WTC11 (cell line): ENCODE data around the gene EPHA2. TPM values are rescaled to one million over a fixed set of nuclear protein-coding genes. Genes with fewer than 3 reads are reported as not detected.

Experiments used
- ATAC-seq: fragments of 200-7000 bp; cut with Tn5 transposase; 2 replicates; pipeline ENCODE4 v1.10.0; 2021; ENCODE audit warnings: mild to moderate bottlenecking, moderate library complexity
- CTCF ChIA-PET: fragments of 300-600 bp; sonication (Branson Sonifier 250); formaldehyde crosslinking; loops from one replicate; lab custom pipeline; 2021; ENCODE audit warnings: antibody characterized with exemption; lab: Charles Lee
- POLR2A ChIA-PET: fragments of 350-600 bp; sonication (Branson Sonifier 250); formaldehyde crosslinking; loops from one replicate; lab custom pipeline; 2021; ENCODE audit warnings: antibody characterized with exemption; lab: Charles Lee
- DNase-seq: peaks from one replicate; pipeline ENCODE4 v3.0.0; 2021; ENCODE audit warnings: low spot score
- H3K27ac Mint-ChIP-seq: 2 replicates; pipeline ENCODE4 v1.8.0; 2021; ENCODE audit warnings: mixed read lengths
- H3K27me3 Mint-ChIP-seq: 2 replicates; pipeline ENCODE4 v1.8.0; 2021; ENCODE audit warnings: low read depth, mild to moderate bottlenecking, moderate library complexity, mixed read lengths
- H3K36me3 Mint-ChIP-seq: 2 replicates; pipeline ENCODE4 v1.8.0; 2021; ENCODE audit warnings: mixed read lengths
- H3K4me1 Mint-ChIP-seq: 2 replicates; pipeline ENCODE4 v1.8.0; 2022; ENCODE audit warnings: mixed read lengths
- H3K4me3 Mint-ChIP-seq: 2 replicates; pipeline ENCODE4 v1.8.0; 2021; ENCODE audit warnings: mild to moderate bottlenecking, moderate library complexity, mixed read lengths
- H3K9me3 Mint-ChIP-seq: 2 replicates; pipeline ENCODE4 v1.8.0; 2021; ENCODE audit warnings: mixed read lengths
- CREM ChIP-seq: sonication (generic); formaldehyde crosslinking; IDR thresholded peaks from 2 replicates; pipeline ENCODE4 v1.8.1; 2022; ENCODE audit warnings: mild to moderate bottlenecking, missing genetic modification reagents, moderate library complexity
- GABPB1 ChIP-seq: sonication (generic); formaldehyde crosslinking; IDR thresholded peaks from 2 replicates; pipeline ENCODE4 v1.8.1; 2023; ENCODE audit warnings: mild to moderate bottlenecking, missing genetic modification reagents
- JUN ChIP-seq: sonication (generic); formaldehyde crosslinking; IDR thresholded peaks from 2 replicates; pipeline ENCODE4 v1.8.0; 2023; ENCODE audit warnings: mild to moderate bottlenecking, missing genetic modification reagents
- NFE2L1 ChIP-seq: sonication (generic); formaldehyde crosslinking; IDR thresholded peaks from 2 replicates; pipeline ENCODE4 v1.8.1; 2023; ENCODE audit warnings: missing genetic modification reagents
- OVOL2 ChIP-seq: fragments of 250-450 bp; sonication (Bioruptor Pico); IDR thresholded peaks from 2 replicates; pipeline ENCODE4 v1.9.0; 2021; ENCODE audit warnings: mild to moderate bottlenecking, borderline replicate concordance
- SMAD3 ChIP-seq: sonication (generic); formaldehyde crosslinking; IDR thresholded peaks from 2 replicates; pipeline ENCODE4 v1.8.0; 2022; ENCODE audit warnings: missing genetic modification reagents, mild to moderate bottlenecking, borderline replicate concordance
- SMAD4 ChIP-seq: sonication (generic); formaldehyde crosslinking; IDR thresholded peaks from 2 replicates; pipeline ENCODE4 v1.8.0; 2022; ENCODE audit warnings: mild to moderate bottlenecking, missing genetic modification reagents
- TEAD4 ChIP-seq: sonication (generic); formaldehyde crosslinking; IDR thresholded peaks from 2 replicates; pipeline ENCODE4 v1.8.0; 2022; ENCODE audit warnings: mild to moderate bottlenecking, missing genetic modification reagents
- ZBTB21 ChIP-seq: sonication (generic); formaldehyde crosslinking; IDR thresholded peaks from 2 replicates; pipeline ENCODE4 v1.8.1; 2023; ENCODE audit warnings: mild to moderate bottlenecking, missing genetic modification reagents, borderline replicate concordance
- ZNF396 ChIP-seq: fragments of 250-450 bp; sonication (Bioruptor Pico); IDR thresholded peaks from 2 replicates; pipeline ENCODE4 v1.8.0; 2021; ENCODE audit warnings: mild to moderate bottlenecking, moderate library complexity, borderline replicate concordance
- ZNF423 ChIP-seq: fragments of 250-450 bp; sonication (Bioruptor Pico); IDR thresholded peaks from 2 replicates; pipeline ENCODE4 v2.1.2; 2022; ENCODE audit warnings: mild to moderate bottlenecking, moderate library complexity
- total RNA-seq: library from RNA; stranded (reverse); gene quantifications from 3 replicates; pipeline ENCODE4 v1.2.3, GENCODE V29; 2021
- TF ChIP-seq, protein P1 (sequence below): sonication (generic); formaldehyde crosslinking; IDR thresholded peaks from 2 replicates; pipeline ENCODE4 v1.8.0; 2023; ENCODE audit warnings: mild to moderate bottlenecking, missing genetic modification reagents
- TF ChIP-seq, protein P2 (sequence below): sonication (generic); formaldehyde crosslinking; IDR thresholded peaks from 2 replicates; pipeline ENCODE4 v1.8.1; 2022; ENCODE audit warnings: low read depth, missing genetic modification reagents, borderline replicate concordance
- TF ChIP-seq, protein P3 (sequence below): sonication (generic); formaldehyde crosslinking; IDR thresholded peaks from 2 replicates; pipeline ENCODE4 v1.8.1; 2023; ENCODE audit warnings: mild to moderate bottlenecking, missing genetic modification reagents
- TF ChIP-seq, protein P4 (sequence below): sonication (generic); formaldehyde crosslinking; IDR thresholded peaks from 2 replicates; pipeline ENCODE4 v1.8.0; 2022; ENCODE audit warnings: mild to moderate bottlenecking, missing genetic modification reagents
- TF ChIP-seq, protein P5 (sequence below): sonication (generic); formaldehyde crosslinking; IDR thresholded peaks from 2 replicates; pipeline ENCODE4 v1.8.0; 2022; ENCODE audit warnings: mild to moderate bottlenecking, missing genetic modification reagents

Gene EPHA2
- total RNA-seq, 1 experiment from 2014 or later = 44.4 TPM

DNA sequence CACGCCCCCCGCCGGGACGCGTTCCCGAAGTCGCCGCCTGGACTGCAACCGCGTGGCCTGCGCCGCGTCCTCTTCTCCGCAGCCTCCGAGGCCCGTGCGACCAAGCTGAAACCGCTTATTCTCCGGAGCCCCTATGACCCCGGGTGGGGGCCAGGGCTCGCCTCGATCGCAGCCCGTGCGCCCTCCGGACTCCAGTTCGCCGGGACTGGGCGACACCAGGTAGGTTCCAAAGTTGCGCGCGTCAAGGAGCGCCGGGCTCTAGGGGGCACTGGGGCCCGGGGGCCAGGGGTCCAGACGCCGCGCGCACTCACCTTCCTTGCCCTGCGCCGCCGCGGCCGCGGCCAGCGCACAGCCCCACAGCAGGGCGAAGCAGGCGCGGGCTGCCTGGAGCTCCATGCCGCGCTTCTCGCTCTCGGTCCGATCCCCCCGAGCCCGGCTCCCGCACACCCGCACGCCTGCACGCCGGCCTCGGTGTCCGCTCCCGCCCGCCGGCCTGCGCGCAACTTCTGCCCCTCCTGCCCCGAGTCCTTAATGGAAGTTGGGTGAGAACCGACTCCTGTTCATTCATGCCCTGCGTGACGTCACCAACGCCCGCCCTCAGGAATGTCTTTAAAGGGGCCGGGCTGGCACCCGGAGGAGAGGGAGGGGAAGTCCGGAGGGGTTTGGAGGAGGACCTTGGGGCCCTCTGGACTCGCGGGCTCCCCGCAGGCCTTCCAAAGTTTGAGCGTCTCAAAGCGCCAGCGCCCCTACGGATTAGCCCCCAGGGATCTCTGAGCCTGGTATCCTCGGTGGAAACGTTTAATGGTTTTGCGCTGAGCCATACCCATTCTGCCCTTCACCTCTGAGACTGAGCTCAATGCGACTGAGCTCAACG is at the start of gene EPHA2 (continued):
- TF ChIP-seq SMAD3 (CRISPR knock-in tag) (peak; percentile 42; the same call in 1 of the 2 replicates), ZNF423 (no peak), OVOL2 (no peak), NFE2L1 (CRISPR knock-in tag) (no peak), CREM (CRISPR knock-in tag) (peak; percentile 92), SMAD4 (CRISPR knock-in tag) (no peak), GABPB1 (CRISPR knock-in tag) (no peak), TEAD4 (CRISPR knock-in tag) (0 out of 2 replicates have a peak, but pooled peaks have one; percentile 42), ZNF396 (CRISPR knock-in tag) (no peak)
- TF ChIP-seq, protein P1, sequence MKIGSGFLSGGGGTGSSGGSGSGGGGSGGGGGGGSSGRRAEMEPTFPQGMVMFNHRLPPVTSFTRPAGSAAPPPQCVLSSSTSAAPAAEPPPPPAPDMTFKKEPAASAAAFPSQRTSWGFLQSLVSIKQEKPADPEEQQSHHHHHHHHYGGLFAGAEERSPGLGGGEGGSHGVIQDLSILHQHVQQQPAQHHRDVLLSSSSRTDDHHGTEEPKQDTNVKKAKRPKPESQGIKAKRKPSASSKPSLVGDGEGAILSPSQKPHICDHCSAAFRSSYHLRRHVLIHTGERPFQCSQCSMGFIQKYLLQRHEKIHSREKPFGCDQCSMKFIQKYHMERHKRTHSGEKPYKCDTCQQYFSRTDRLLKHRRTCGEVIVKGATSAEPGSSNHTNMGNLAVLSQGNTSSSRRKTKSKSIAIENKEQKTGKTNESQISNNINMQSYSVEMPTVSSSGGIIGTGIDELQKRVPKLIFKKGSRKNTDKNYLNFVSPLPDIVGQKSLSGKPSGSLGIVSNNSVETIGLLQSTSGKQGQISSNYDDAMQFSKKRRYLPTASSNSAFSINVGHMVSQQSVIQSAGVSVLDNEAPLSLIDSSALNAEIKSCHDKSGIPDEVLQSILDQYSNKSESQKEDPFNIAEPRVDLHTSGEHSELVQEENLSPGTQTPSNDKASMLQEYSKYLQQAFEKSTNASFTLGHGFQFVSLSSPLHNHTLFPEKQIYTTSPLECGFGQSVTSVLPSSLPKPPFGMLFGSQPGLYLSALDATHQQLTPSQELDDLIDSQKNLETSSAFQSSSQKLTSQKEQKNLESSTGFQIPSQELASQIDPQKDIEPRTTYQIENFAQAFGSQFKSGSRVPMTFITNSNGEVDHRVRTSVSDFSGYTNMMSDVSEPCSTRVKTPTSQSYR (CRISPR knock-in tag) = 0 out of 2 replicates have a peak, but pooled peaks have one; percentile 16
- TF ChIP-seq, protein P2, sequence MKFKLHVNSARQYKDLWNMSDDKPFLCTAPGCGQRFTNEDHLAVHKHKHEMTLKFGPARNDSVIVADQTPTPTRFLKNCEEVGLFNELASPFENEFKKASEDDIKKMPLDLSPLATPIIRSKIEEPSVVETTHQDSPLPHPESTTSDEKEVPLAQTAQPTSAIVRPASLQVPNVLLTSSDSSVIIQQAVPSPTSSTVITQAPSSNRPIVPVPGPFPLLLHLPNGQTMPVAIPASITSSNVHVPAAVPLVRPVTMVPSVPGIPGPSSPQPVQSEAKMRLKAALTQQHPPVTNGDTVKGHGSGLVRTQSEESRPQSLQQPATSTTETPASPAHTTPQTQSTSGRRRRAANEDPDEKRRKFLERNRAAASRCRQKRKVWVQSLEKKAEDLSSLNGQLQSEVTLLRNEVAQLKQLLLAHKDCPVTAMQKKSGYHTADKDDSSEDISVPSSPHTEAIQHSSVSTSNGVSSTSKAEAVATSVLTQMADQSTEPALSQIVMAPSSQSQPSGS (CRISPR knock-in tag) = no peak
- TF ChIP-seq, protein P3, sequence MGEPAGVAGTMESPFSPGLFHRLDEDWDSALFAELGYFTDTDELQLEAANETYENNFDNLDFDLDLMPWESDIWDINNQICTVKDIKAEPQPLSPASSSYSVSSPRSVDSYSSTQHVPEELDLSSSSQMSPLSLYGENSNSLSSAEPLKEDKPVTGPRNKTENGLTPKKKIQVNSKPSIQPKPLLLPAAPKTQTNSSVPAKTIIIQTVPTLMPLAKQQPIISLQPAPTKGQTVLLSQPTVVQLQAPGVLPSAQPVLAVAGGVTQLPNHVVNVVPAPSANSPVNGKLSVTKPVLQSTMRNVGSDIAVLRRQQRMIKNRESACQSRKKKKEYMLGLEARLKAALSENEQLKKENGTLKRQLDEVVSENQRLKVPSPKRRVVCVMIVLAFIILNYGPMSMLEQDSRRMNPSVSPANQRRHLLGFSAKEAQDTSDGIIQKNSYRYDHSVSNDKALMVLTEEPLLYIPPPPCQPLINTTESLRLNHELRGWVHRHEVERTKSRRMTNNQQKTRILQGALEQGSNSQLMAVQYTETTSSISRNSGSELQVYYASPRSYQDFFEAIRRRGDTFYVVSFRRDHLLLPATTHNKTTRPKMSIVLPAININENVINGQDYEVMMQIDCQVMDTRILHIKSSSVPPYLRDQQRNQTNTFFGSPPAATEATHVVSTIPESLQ (CRISPR knock-in tag) = no peak
- TF ChIP-seq, protein P4, sequence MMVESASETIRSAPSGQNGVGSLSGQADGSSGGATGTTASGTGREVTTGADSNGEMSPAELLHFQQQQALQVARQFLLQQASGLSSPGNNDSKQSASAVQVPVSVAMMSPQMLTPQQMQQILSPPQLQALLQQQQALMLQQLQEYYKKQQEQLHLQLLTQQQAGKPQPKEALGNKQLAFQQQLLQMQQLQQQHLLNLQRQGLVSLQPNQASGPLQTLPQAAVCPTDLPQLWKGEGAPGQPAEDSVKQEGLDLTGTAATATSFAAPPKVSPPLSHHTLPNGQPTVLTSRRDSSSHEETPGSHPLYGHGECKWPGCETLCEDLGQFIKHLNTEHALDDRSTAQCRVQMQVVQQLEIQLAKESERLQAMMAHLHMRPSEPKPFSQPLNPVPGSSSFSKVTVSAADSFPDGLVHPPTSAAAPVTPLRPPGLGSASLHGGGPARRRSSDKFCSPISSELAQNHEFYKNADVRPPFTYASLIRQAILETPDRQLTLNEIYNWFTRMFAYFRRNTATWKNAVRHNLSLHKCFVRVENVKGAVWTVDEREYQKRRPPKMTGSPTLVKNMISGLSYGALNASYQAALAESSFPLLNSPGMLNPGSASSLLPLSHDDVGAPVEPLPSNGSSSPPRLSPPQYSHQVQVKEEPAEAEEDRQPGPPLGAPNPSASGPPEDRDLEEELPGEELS (CRISPR knock-in tag) = 0 out of 2 replicates have a peak, but pooled peaks have one; percentile 15

DNA sequence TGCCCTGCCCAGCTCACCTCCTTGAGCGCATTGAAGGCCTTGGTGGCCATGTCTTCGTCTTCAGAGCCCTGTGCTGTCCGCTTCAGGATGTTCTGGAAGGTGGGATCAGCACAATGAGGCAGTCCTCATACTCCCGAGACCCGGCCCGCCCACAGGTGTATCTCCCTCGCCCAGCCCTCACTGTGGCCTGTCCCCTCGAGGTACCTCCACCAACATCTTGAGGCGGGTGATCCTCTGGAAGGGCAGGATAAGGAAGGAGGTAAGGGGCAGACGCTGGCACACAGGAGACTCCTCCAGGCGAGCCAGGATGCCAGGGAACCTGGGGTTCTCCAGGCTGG is 49.4 kb upstream of the EPHA2 start:
- ChIA-PET POLR2A (interaction anchor here (1.0 to 3.3 kb wide), 3 partner anchors 11 to 58 kb away, joined by 3 to 13 read pairs (median 4); no protein-coding TSS in a partner anchor), CTCF (interaction anchor here (1.0 to 2.5 kb wide), 8 partner anchors 11 to 158 kb away, joined by 3 to 18 read pairs (median 5); partner anchors contain the start of gene CPLANE2)
- H3K4me1 Mint-ChIP-seq = peaks cover 21% of the 10 kb centered on the region
- no peak overlapping the region for H3K27ac Mint-ChIP-seq
- peak overlapping the region; percentile 39; the same call in 1 of the 2 replicates for H3K4me3 Mint-ChIP-seq
- DNase-seq (no peak), ATAC-seq (no peak)
- no peaks in the 10 kb centered on the region for H3K27me3 Mint-ChIP-seq
- TF ChIP-seq, protein P5, sequence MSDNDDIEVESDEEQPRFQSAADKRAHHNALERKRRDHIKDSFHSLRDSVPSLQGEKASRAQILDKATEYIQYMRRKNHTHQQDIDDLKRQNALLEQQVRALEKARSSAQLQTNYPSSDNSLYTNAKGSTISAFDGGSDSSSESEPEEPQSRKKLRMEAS = 0 out of 2 replicates have a peak, but pooled peaks have one; percentile 6
- TF ChIP-seq ZBTB21 (CRISPR knock-in tag) (no peak), JUN (no peak), ZNF423 (no peak)
- peaks cover 22% of the 10 kb centered on the region for H3K36me3 Mint-ChIP-seq
- H3K9me3 Mint-ChIP-seq = no peaks in the 10 kb centered on the region
